ENCODE results near the gene EXOC1. TPM values are rescaled to one million over a fixed set of nuclear protein-coding genes. Genes with fewer than 3 reads are reported as not detected.
A peak's percentile ranks its signal among the peaks of the same experiment; 100 is the strongest.

The EXOC1 gene
- total RNA-seq, 6 experiments from 2014 or later, result 6.7 to 9.8 (median 9.2) TPM

DNA sequence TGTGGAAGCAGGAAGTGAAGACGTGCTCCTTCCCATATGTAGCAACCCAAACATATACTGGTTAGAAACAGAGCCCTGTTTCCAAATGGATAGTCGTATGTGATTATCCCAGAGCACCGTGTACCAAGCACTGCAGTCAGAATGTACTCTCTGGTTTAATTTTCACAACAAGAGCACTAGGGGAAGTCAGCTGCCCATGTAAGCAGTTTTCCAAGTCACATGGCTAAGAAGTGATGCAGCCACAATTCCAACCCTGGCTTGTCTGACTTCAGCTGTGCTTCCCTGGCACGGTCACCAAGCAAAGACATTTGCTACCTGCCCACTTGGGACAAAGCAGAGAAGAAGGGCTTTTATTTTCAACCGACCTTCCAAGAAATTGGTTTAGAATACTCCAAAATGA lies 67.1 kb downstream of the EXOC1 start:
- H3K9me3 ChIP-seq, result no peaks in the 10 kb centered on the region
- TF ChIP-seq, protein P1, sequence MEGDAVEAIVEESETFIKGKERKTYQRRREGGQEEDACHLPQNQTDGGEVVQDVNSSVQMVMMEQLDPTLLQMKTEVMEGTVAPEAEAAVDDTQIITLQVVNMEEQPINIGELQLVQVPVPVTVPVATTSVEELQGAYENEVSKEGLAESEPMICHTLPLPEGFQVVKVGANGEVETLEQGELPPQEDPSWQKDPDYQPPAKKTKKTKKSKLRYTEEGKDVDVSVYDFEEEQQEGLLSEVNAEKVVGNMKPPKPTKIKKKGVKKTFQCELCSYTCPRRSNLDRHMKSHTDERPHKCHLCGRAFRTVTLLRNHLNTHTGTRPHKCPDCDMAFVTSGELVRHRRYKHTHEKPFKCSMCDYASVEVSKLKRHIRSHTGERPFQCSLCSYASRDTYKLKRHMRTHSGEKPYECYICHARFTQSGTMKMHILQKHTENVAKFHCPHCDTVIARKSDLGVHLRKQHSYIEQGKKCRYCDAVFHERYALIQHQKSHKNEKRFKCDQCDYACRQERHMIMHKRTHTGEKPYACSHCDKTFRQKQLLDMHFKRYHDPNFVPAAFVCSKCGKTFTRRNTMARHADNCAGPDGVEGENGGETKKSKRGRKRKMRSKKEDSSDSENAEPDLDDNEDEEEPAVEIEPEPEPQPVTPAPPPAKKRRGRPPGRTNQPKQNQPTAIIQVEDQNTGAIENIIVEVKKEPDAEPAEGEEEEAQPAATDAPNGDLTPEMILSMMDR (IDR thresholded peaks at IDR 0.05), result no peak
- TF ChIP-seq POLR2A (IDR thresholded peaks at IDR 0.05), result no peak
- H3K27me3 ChIP-seq, result no peaks in the 10 kb centered on the region
- H3K27ac ChIP-seq, result no peak overlapping the region
- H3K4me1 ChIP-seq, result no peaks in the 10 kb centered on the region
- DNase-seq (no peak), ATAC-seq (peak; percentile 30 to 56 (median 34))
- 21% methylated on average over 2 of the region's 5 CpGs for WGBS (ENCODE audit: insufficient coverage, low coverage, low lambda C conversion rate, missing lambda C conversion rate)
- no peaks in the 10 kb centered on the region for H3K36me3 ChIP-seq
- intact Hi-C loops (cut with DNase I), result no loop called here
- H3K4me3 ChIP-seq, result no peak overlapping the region

DNA sequence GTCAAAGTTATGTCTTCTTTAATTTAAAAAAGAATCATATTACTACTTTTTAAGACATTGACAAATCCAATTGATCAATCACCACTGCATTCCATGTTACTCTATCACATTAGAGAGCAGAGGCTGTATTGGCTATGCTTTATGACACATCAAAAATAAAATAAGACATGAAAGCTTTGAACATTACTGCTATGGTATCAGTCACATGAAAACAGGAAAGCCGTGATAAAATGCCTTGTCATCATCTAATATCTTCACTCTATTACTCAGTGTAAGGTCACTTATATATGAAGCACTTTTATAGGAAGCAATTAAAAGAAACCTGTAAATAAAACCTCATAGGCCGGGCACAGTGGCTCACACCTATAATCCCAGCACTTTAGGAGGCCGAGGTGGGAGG lies 67.6 kb downstream of the EXOC1 start:
- DNase-seq (no peak), ATAC-seq (no peak)
- Histone ChIP-seq H3K27ac (no peak overlapping the region), H3K27me3 (no peaks in the 10 kb centered on the region), H3K4me1 (no peaks in the 10 kb centered on the region), H3K36me3 (no peaks in the 10 kb centered on the region), H3K4me3 (no peak overlapping the region), H3K9me3 (no peaks in the 10 kb centered on the region)
- intact Hi-C loops (cut with DNase I), result no loop called here
- 52% methylated on average over 3 of the region's 3 CpGs for WGBS (ENCODE audit: insufficient coverage, low coverage, low lambda C conversion rate, missing lambda C conversion rate)
- no peak for TF ChIP-seq POLR2A (IDR thresholded peaks at IDR 0.05)
- TF ChIP-seq, protein P1 (IDR thresholded peaks at IDR 0.05), result no peak

DNA sequence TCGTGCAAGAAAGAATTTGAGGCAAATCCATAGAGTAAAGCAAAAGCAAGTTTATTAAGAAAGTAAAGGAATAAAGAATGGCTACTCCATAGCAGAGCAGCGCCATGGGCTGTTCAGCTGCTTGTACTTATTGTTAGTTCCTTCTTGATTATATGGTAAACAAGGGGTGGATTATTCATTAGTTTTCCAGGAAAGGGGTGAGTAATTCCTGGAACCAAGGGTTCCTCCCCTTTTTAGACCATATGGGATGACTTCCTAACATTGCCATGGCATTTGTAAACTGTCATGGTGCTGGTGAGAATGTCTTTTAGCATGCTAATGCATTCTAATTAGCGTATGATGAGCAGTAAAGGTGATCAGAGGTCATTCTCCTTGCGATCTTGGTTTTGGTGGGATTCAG lies 71.8 kb downstream of the EXOC1 start:
- TF ChIP-seq, protein P1 (IDR thresholded peaks at IDR 0.05), result no peak
- no peak for TF ChIP-seq POLR2A (IDR thresholded peaks at IDR 0.05)
- Histone ChIP-seq H3K27ac (no peak overlapping the region), H3K4me3 (no peak overlapping the region), H3K27me3 (no peaks in the 10 kb centered on the region), H3K9me3 (no peaks in the 10 kb centered on the region), H3K4me1 (no peaks in the 10 kb centered on the region), H3K36me3 (no peaks in the 10 kb centered on the region)
- DNase-seq, result no peak
- intact Hi-C loops (cut with DNase I), result no loop called here
- 61% methylated on average over 4 of the region's 4 CpGs for WGBS (ENCODE audit: insufficient coverage, low coverage, low lambda C conversion rate, missing lambda C conversion rate)
- ATAC-seq, result no peak

DNA sequence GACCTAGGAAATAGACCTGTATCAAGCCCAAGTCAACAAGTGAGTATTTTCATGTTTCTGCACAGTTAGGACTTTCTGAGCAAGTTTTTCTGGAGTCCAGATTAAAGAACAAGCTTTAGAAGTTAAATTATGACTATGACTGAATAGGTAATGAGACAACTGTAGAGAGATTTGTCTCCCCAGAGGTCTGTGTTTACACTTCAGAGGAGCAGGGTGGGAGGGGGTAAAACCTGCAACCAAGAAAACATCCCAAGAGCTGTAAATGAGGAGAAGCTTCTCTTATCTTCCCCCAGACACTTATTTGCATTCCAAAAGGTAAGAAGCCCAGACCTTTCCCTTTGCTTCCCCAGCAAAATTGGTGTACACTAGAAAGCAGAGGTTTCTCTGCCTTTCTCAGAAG lies 73.2 kb downstream of the EXOC1 start:
- no peak overlapping the region for H3K4me3 ChIP-seq
- H3K36me3 ChIP-seq, result no peaks in the 10 kb centered on the region
- ATAC-seq, result no peak
- no peaks in the 10 kb centered on the region for H3K9me3 ChIP-seq
- no peak overlapping the region for H3K27ac ChIP-seq
- intact Hi-C loops (cut with DNase I), result no loop called here
- no peaks in the 10 kb centered on the region for H3K4me1 ChIP-seq
- TF ChIP-seq, protein P1 (IDR thresholded peaks at IDR 0.05), result no peak
- TF ChIP-seq POLR2A (IDR thresholded peaks at IDR 0.05), result no peak
- no peak for DNase-seq
- no peaks in the 10 kb centered on the region for H3K27me3 ChIP-seq

DNA sequence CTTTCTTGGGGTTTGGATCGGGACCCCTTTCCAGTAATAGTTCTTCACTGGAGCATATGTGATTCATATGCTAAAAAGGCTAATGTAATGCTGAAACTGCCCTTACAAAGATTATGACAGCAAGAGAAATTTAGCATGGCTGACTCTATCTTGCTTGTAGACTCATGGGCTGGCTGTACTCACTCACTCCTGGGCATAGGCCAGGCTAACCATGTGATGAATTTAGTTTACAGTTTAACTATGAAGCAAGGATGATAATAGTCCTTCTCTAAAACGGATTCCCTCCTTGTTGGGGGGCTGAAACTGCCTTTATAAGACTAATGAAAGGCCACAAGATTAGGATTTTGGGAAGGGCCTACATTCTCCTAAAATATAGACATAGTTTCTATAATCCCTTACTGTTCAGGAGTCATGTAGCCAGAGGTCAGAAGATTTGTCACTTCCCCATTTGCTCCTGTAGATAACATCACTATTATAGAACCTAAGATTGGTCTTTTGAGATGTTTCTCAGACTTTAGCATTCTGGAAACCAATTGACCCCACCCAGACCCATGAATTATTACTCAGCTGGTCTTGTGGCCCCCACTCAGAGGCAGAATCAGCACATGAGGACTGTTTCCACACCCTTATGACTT lies 74.5 kb downstream of the EXOC1 start:
- Histone ChIP-seq H3K4me3 (no peak overlapping the region), H3K27me3 (no peaks in the 10 kb centered on the region), H3K27ac (no peak overlapping the region), H3K9me3 (no peaks in the 10 kb centered on the region), H3K4me1 (no peaks in the 10 kb centered on the region), H3K36me3 (no peaks in the 10 kb centered on the region)
- TF ChIP-seq POLR2A (IDR thresholded peaks at IDR 0.05), result no peak
- TF ChIP-seq, protein P1 (IDR thresholded peaks at IDR 0.05), result no peak
- ATAC-seq (no peak), DNase-seq (no peak)
- intact Hi-C loops (cut with DNase I), result no loop called here
- 47% methylated on average over 2 of the region's 2 CpGs for WGBS (ENCODE audit: insufficient coverage, low coverage, low lambda C conversion rate, missing lambda C conversion rate)
